PC-9 (cell line): ENCODE measurements around the gene SLC25A24. TPM values are rescaled to one million over a fixed set of nuclear protein-coding genes. Genes with fewer than 3 reads are reported as not detected.
A peak's percentile ranks its signal among the peaks of the same experiment; 100 is the strongest.

Source experiments
- BruUV-seq: library from RNA; stranded (reverse); fragments of 400-500 nt; replicated peaks from 2 replicates; lab custom pipeline; 2021; lab: Mats Ljungman, UMichigan
- CTCF ChIA-PET: fragments of 300-600 bp; sonication (Branson Sonifier 250); formaldehyde crosslinking; loops from one replicate; lab custom pipeline; 2022; ENCODE audit warnings: antibody characterized with exemption; lab: Charles Lee
- POLR2A ChIA-PET: fragments of 300-600 bp; sonication (Branson Sonifier 250); formaldehyde crosslinking; loops from one replicate; lab custom pipeline; 2022; ENCODE audit warnings: antibody characterized with exemption; ENCODE audit not compliant: unreplicated experiment; lab: Charles Lee
- DNase-seq, 2 experiments: peaks; one replicate each; pipeline versions ENCODE4 v3.0.0 to v3.0.0-alpha.2; 2015 to 2022; ENCODE audit warnings: mixed read lengths in 1 of 2
- H2AFZ ChIP-seq: fragments of 200-600 bp; sonication (generic); 2 replicates; pipeline ENCODE4 v1.8.1; 2017; ENCODE audit warnings: antibody characterized with exemption
- H3F3A ChIP-seq: fragments of 200-600 bp; sonication (generic); 2 replicates; pipeline ENCODE4 v1.8.1; 2017; ENCODE audit warnings: antibody characterized with exemption, mild to moderate bottlenecking, low read depth; ENCODE audit not compliant: insufficient read depth
- H3K27ac ChIP-seq: fragments of 200-600 bp; sonication (generic); 2 replicates; pipeline ENCODE4 v1.6.1; 2016; ENCODE audit warnings: mixed run types
- H3K27me3 ChIP-seq: fragments of 200-600 bp; sonication (generic); 2 replicates; pipeline ENCODE4 v1.6.1; 2016; ENCODE audit warnings: low read depth, mixed run types; ENCODE audit not compliant: insufficient read depth
- H3K36me3 ChIP-seq: fragments of 200-600 bp; sonication (generic); 2 replicates; pipeline ENCODE4 v1.6.1; 2016; ENCODE audit warnings: low read depth, mixed run types
- H3K4me1 ChIP-seq: fragments of 200-600 bp; sonication (generic); replicated peaks from 2 replicates; pipeline ENCODE4 v1.6.1; 2016; ENCODE audit warnings: mixed run types; ENCODE audit not compliant: insufficient read depth
- H3K4me2 ChIP-seq: fragments of 200-600 bp; sonication (generic); 2 replicates; pipeline ENCODE4 v1.6.1; 2017; ENCODE audit warnings: mixed run types
- H3K4me3 ChIP-seq: fragments of 200-600 bp; sonication (generic); 2 replicates; pipeline ENCODE4 v1.6.1; 2016; ENCODE audit warnings: mixed run types
- H3K79me2 ChIP-seq: fragments of 200-600 bp; sonication (generic); 2 replicates; pipeline ENCODE4 v1.6.1; 2017; ENCODE audit warnings: low read depth, mixed run types
- H3K9me2 ChIP-seq: fragments of 200-600 bp; sonication (generic); 2 replicates; pipeline ENCODE4 v1.8.1; 2017; ENCODE audit warnings: mild to moderate bottlenecking; ENCODE audit not compliant: insufficient read depth
- H3K9me3 ChIP-seq: fragments of 200-600 bp; sonication (generic); 2 replicates; pipeline ENCODE4 v1.8.1; 2016; ENCODE audit warnings: low read depth; ENCODE audit not compliant: insufficient read depth
- H4K20me1 ChIP-seq: fragments of 200-600 bp; sonication (generic); 2 replicates; pipeline ENCODE4 v1.8.1; 2017; ENCODE audit not compliant: insufficient read depth
- CTCF ChIP-seq: fragments of 200-600 bp; sonication (generic); conservative IDR thresholded peaks from 2 replicates; pipeline ENCODE4 v1.6.1; 2017; ENCODE audit warnings: mixed run types, antibody characterized with exemption, mild to moderate bottlenecking, moderate library complexity
- EZH2 ChIP-seq: fragments of 200-600 bp; sonication (generic); IDR thresholded peaks from 2 replicates; pipeline ENCODE4 v1.8.0; 2017; ENCODE audit warnings: antibody characterized with exemption, low read depth
- intact Hi-C: fragments of 100-400 bp; cut with micrococcal nuclease; formaldehyde crosslinking; loops from one replicate; pipeline ENCODE4 v1.10.0; 2022; ENCODE audit not compliant: unreplicated experiment
- total RNA-seq: library from RNA; stranded (reverse); gene quantifications from 2 replicates; pipeline ENCODE4 v1.2.3, GENCODE V29; 2021

SLC25A24 gene
- total RNA-seq, 1 experiment from 2014 or later = 60.5 TPM

DNA sequence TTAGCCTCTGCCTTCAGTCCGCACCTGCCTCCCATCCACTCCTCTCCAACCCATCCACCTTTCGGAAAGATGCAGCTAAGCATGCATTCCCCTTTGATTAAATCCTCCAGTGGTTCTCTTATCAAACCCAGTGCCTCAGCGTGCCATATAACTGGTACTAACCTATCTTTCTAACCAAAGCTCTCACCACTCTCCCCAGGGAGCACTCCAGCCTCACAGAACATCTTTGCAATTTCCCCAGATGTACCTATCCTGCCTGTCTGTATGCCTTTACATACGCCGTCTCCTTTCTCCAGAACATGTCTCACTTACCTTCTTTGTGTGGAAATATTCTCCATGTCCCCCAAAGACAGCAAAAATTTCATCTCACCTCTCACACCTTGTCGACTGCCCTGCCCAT is 80.0 kb downstream of the SLC25A24 start:
- Histone ChIP-seq H4K20me1 (no peaks in the 10 kb centered on the region), H3K79me2 (no peaks in the 10 kb centered on the region), H2AFZ (no peak overlapping the region), H3K27ac (no peak overlapping the region), H3K4me3 (no peak overlapping the region), H3K9me3 (no peaks in the 10 kb centered on the region; the same call in 1 of the 2 replicates), H3K27me3 (no peaks in the 10 kb centered on the region), H3K4me1 (peaks cover 22% of the 10 kb centered on the region), H3K4me2 (no peak overlapping the region), H3K9me2 (no peaks in the 10 kb centered on the region), H3F3A (0 out of 2 replicates have a peak, but pooled peaks cover 6% of the 10 kb centered on the region), H3K36me3 (no peaks in the 10 kb centered on the region)
- no TSS peak for BruUV-seq
- no peak for TF ChIP-seq EZH2
- TF ChIP-seq CTCF = no peak
- DNase-seq = no peak
- intact Hi-C loops = loop anchor here (10.0 kb wide), 2 partner anchors 155 to 525 kb away; partner anchors contain the start of gene VAV3
- ChIA-PET POLR2A (no interaction called here), CTCF (interaction anchor here (1.2 kb wide), 1 partner anchor 338 kb away, joined by 3 read pairs; no protein-coding TSS in a partner anchor)

DNA sequence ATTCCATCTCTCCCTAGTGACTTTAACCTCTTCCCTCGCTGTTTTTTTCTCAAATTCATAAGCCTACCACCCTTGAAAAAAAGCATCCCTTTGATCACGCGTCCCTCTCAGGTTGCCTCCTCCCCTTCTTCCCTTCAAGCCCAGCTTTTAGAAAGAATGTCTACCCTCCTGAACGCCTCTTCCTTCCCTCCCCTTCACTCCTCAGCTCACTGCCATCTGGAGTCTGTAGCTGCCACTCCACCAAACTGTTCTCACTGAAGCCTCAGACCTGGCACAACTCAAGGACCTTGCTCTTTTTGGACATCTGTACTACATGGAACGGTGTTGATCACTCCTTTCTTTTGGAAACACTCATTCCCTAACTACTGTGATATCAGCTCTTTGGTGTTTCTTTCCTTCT is 80.6 kb downstream of the SLC25A24 start:
- ChIA-PET CTCF (interaction anchor here (1.2 kb wide), 1 partner anchor 337 kb away, joined by 3 read pairs; no protein-coding TSS in a partner anchor), POLR2A (no interaction called here)
- DNase-seq = no peak
- no peaks in the 10 kb centered on the region for H4K20me1 ChIP-seq
- H3K4me2 ChIP-seq = peak overlapping the region; percentile 34; the same call in 1 of the 2 replicates
- no peak overlapping the region for H2AFZ ChIP-seq
- TF ChIP-seq CTCF (no peak), EZH2 (no peak)
- H3K79me2 ChIP-seq = no peaks in the 10 kb centered on the region
- H3K27ac ChIP-seq = no peak overlapping the region
- no peaks in the 10 kb centered on the region; the same call in 1 of the 2 replicates for H3K9me3 ChIP-seq
- intact Hi-C loops = loop anchor here (2.0 to 5.0 kb wide), 2 partner anchors 102 to 183 kb away; no protein-coding TSS in a partner anchor
- 0 out of 2 replicates have a peak, but pooled peaks cover 6% of the 10 kb centered on the region for H3F3A ChIP-seq
- no peak overlapping the region for H3K4me3 ChIP-seq
- H3K9me2 ChIP-seq = no peaks in the 10 kb centered on the region
- no peaks in the 10 kb centered on the region for H3K36me3 ChIP-seq
- H3K4me1 ChIP-seq = peaks cover 21% of the 10 kb centered on the region
- no peaks in the 10 kb centered on the region for H3K27me3 ChIP-seq
- no TSS peak for BruUV-seq

DNA sequence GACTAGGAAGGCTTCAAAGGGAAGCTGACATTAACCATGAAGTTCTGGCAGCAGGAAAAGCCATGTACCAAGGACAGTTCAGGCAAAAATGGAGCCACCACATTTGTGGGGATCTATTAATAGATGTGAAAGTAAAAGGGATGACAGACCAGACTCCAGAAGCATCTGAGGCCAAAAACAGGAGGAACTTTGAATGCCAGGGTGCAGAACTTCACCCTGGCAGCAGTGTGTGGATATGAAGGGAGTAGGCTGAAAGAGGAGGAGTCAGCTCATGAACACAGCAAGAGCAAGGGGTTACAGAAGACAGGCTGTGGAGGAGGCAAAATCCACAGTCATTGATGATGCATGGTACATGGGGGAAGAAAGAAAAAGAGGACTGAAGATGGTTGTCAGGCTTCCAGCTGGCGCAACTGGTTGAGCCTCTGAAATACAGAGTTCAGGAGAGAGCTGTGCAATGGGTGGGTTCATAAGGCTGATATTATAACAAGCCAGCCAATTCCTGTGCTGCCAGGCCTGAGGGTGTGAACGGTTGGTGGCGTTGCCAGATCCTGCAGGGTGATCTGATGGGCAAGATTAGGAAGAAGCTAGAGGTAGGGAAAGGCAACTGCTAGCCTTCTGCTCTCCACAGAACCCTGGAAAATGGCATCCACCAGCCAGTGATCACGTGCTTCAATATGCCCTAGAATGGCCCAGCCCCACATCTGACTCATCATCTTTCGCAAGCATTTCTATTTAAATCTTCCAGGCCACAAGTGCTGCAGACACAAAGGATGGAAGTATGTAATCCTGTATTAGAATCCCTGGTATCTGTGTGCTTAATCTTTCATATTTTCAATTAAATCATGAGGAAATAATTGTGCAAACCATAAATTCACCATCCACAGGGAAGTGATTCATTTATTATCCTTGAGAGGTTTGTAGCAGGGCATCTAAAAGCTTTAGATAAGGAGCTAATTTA is 81.9 kb downstream of the SLC25A24 start:
- BruUV-seq = no TSS peak
- Histone ChIP-seq H2AFZ (no peak overlapping the region), H3K27me3 (no peaks in the 10 kb centered on the region), H3F3A (0 out of 2 replicates have a peak, but pooled peaks cover 6% of the 10 kb centered on the region), H3K4me3 (no peak overlapping the region), H3K4me1 (peaks cover 21% of the 10 kb centered on the region), H3K9me2 (no peaks in the 10 kb centered on the region), H3K4me2 (peak overlapping the region; percentile 34), H3K36me3 (no peaks in the 10 kb centered on the region), H4K20me1 (no peaks in the 10 kb centered on the region), H3K27ac (peak overlapping the region; percentile 27), H3K9me3 (no peaks in the 10 kb centered on the region; the same call in 1 of the 2 replicates), H3K79me2 (no peaks in the 10 kb centered on the region)
- POLR2A ChIA-PET = no interaction called here
- CTCF ChIA-PET = interaction anchor here (0.6 to 1.0 kb wide), 3 partner anchors 16 to 526 kb away, joined by 3 to 4 read pairs (median 3); no protein-coding TSS in a partner anchor
- TF ChIP-seq EZH2 = no peak
- no peak for TF ChIP-seq CTCF
- intact Hi-C loops = loop anchor here (2.0 to 5.0 kb wide), 2 partner anchors 101 to 181 kb away; no protein-coding TSS in a partner anchor
- peak; percentile 65 to 98 for DNase-seq
